CD14-positive monocyte (primary cell): ENCODE measurements around the gene EEF1B2. TPM values are rescaled to one million over a fixed set of nuclear protein-coding genes. Genes with fewer than 3 reads are reported as not detected.
A peak's percentile ranks its signal among the peaks of the same experiment; 100 is the strongest.

Experiments
- DNase-seq, 3 donors: peaks; one replicate each; pipeline ENCODE4 v3.0.0-alpha.2; 2011 to 2022
- H2AFZ ChIP-seq: 2 replicates; pipeline ENCODE4 v1.6.0; 2012; ENCODE audit warnings: mild to moderate bottlenecking, low read depth, low read length, inconsistent platforms; ENCODE audit not compliant: insufficient read depth, poor library complexity, severe bottlenecking
- H3K27ac ChIP-seq, 2 donors: 1 replicate in 1 of 2; 2 replicates in 1 of 2; pipeline ENCODE4 v1.5.1; 2012 to 2013; ENCODE audit warnings: low read length in 2 of 2, control low read depth in 1 of 2, inconsistent platforms in 1 of 2, low read depth in 1 of 2, mild to moderate bottlenecking in 1 of 2
- H3K27me3 ChIP-seq, 2 donors: one replicate each; pipeline versions ENCODE4 v1.6.0 to v1.6.1; 2011 to 2013; ENCODE audit warnings: low read length in 2 of 2; ENCODE audit not compliant: control insufficient read depth in 2 of 2, insufficient read depth in 2 of 2
- H3K36me3 ChIP-seq, 2 donors: replicated peaks in 1 of 2; 1 replicate in 1 of 2; 2 replicates in 1 of 2; pipeline versions ENCODE4 v1.5.1 to v1.6.1; 2012 to 2013; ENCODE audit warnings: low read length in 2 of 2, control low read depth in 1 of 2, inconsistent platforms in 1 of 2, mild to moderate bottlenecking in 1 of 2; ENCODE audit not compliant: insufficient read depth in 2 of 2, control insufficient read depth in 1 of 2
- H3K4me1 ChIP-seq, 2 donors: 1 replicate in 1 of 2; 2 replicates in 1 of 2; pipeline versions ENCODE4 v1.5.1 to v1.6.1; 2012 to 2013; ENCODE audit warnings: low read length in 2 of 2, control low read depth in 1 of 2, inconsistent platforms in 1 of 2, mild to moderate bottlenecking in 1 of 2, moderate library complexity in 1 of 2; ENCODE audit not compliant: insufficient read depth in 2 of 2, control insufficient read depth in 1 of 2
- H3K4me2 ChIP-seq: replicated peaks from 2 replicates; pipeline ENCODE3; 2012; ENCODE audit warnings: low read length, moderate library complexity, mild to moderate bottlenecking; ENCODE audit not compliant: poor library complexity, severe bottlenecking; ENCODE audit errors: extremely low read depth
- H3K4me3 ChIP-seq, 3 experiments: fragments of 200-600 bp in 1 of 3; sonication (generic) in 1 of 3; replicated peaks in 1 of 3; 1 replicate in 2 of 3; 2 replicates in 1 of 3; pipeline ENCODE4 v1.5.1; 2011 to 2013; ENCODE audit warnings: low read length in 3 of 3, mild to moderate bottlenecking in 3 of 3, control low read depth in 2 of 3, low read depth in 2 of 3, inconsistent platforms in 1 of 3, moderate library complexity in 1 of 3
- H3K79me2 ChIP-seq: 2 replicates; pipeline ENCODE4 v1.6.0; 2012; ENCODE audit warnings: mild to moderate bottlenecking, control low read depth, inconsistent platforms, low read length, moderate library complexity; ENCODE audit not compliant: insufficient read depth
- H3K9ac ChIP-seq: 2 replicates; pipeline ENCODE4 v1.6.0; 2017; ENCODE audit warnings: low read length, mild to moderate bottlenecking; ENCODE audit not compliant: insufficient read depth, poor library complexity, severe bottlenecking
- H3K9me3 ChIP-seq, 2 donors: replicated peaks in 1 of 2; 1 replicate in 1 of 2; 2 replicates in 1 of 2; pipeline versions ENCODE4 v1.5.1 to v1.6.1; 2012 to 2013; ENCODE audit warnings: low read length in 2 of 2, control low read depth in 1 of 2; ENCODE audit not compliant: control insufficient read depth in 1 of 2, insufficient read depth in 1 of 2
- H4K20me1 ChIP-seq: 2 replicates; pipeline ENCODE4 v1.6.0; 2012; ENCODE audit warnings: mild to moderate bottlenecking, low read length, control low read depth, moderate library complexity; ENCODE audit not compliant: insufficient read depth
- H3K27ac Mint-ChIP-seq, 7 donors: one replicate each; pipeline ENCODE4 v1.8.0; 2020; ENCODE audit warnings: mild to moderate bottlenecking in 7 of 7, mixed read lengths in 7 of 7, moderate library complexity in 6 of 7, inconsistent platforms in 2 of 7
- H3K27me3 Mint-ChIP-seq, 3 donors: one replicate each; pipeline ENCODE4 v1.8.0; 2021 to 2022; ENCODE audit warnings: low read depth in 3 of 3, mild to moderate bottlenecking in 3 of 3, mixed read lengths in 3 of 3, moderate library complexity in 3 of 3, inconsistent platforms in 1 of 3
- H3K36me3 Mint-ChIP-seq, 2 donors: one replicate each; pipeline ENCODE4 v1.8.0; 2020; ENCODE audit warnings: mixed read lengths in 2 of 2, inconsistent platforms in 1 of 2, mild to moderate bottlenecking in 1 of 2
- H3K4me1 Mint-ChIP-seq: one replicate; pipeline ENCODE4 v1.8.0; 2020; ENCODE audit warnings: mild to moderate bottlenecking, mixed read lengths
- H3K4me3 Mint-ChIP-seq, 2 donors: one replicate each; pipeline ENCODE4 v1.8.0; 2020; ENCODE audit warnings: mild to moderate bottlenecking in 2 of 2, mixed read lengths in 2 of 2, moderate library complexity in 1 of 2
- H3K9me3 Mint-ChIP-seq, 7 donors: one replicate each; pipeline ENCODE4 v1.8.0; 2020 to 2022; ENCODE audit warnings: mixed read lengths in 7 of 7, mild to moderate bottlenecking in 6 of 7, moderate library complexity in 6 of 7, inconsistent platforms in 2 of 7
- WGBS: methylation state at CpG from one replicate; pipeline ENCODE4 v1.1.5; 2013; ENCODE audit warnings: missing lambda C conversion rate; ENCODE audit not compliant: insufficient coverage; 5-methylcytosine and 5-hydroxymethylcytosine counted together
- intact Hi-C, 2 donors: fragments of 100-400 bp; cut with micrococcal nuclease; formaldehyde crosslinking; loops; one replicate each; pipeline versions ENCODE4 v1.15.0 to v1.15.1; 2023
- polyA plus RNA-seq, 3 donors: library from polyadenylated mRNA; depleted of rRNA in 1 of 3; unstranded in 2 of 3; stranded (reverse) in 1 of 3; fragments of 300-500 nt in 2 of 3; fragments of >200 nt in 1 of 3; fragmentation: Illumina TruSeq in 2 of 3; gene quantifications; 1 replicate in 2 of 3; 2 replicates in 1 of 3; pipeline ENCODE4 v1.2.3, GENCODE V29; 2012 to 2021
- TF ChIP-seq, protein P1 (sequence below): fragments of 200-600 bp; IDR thresholded peaks from one replicate; pipeline ENCODE4 v1.8.0; 2022; ENCODE audit warnings: antibody characterized with exemption, mild to moderate bottlenecking

EEF1B2 gene
- polyA plus RNA-seq, 3 donors = 330 to 406 (median 355) TPM

DNA sequence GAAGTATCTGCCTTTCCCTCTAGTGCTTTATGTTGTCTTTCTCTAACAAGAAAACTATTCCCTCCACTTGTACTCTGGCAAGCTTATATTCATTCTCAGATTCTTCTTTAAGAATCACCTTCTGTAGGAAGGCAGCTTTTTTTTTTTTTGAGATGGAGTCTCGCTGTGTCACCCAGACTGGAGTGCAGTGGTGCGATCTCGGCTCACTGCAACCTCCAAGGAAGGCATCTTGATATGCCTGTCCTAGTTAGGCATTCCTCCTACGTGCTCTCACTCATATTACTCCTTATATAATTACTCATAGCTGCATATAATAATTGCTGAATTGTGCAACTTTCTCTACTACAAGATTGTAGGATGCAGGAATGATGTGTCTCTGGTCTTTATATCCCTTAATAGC, 16.2 kb upstream of the EEF1B2 start:
- peaks cover 94 to 96% of the 10 kb centered on the region in 2 donors for H3K36me3 ChIP-seq
- H3K79me2 ChIP-seq = no peaks in the 10 kb centered on the region
- DNase-seq = no peak
- no peak overlapping the region for H3K4me3 Mint-ChIP-seq
- TF ChIP-seq, protein P1, sequence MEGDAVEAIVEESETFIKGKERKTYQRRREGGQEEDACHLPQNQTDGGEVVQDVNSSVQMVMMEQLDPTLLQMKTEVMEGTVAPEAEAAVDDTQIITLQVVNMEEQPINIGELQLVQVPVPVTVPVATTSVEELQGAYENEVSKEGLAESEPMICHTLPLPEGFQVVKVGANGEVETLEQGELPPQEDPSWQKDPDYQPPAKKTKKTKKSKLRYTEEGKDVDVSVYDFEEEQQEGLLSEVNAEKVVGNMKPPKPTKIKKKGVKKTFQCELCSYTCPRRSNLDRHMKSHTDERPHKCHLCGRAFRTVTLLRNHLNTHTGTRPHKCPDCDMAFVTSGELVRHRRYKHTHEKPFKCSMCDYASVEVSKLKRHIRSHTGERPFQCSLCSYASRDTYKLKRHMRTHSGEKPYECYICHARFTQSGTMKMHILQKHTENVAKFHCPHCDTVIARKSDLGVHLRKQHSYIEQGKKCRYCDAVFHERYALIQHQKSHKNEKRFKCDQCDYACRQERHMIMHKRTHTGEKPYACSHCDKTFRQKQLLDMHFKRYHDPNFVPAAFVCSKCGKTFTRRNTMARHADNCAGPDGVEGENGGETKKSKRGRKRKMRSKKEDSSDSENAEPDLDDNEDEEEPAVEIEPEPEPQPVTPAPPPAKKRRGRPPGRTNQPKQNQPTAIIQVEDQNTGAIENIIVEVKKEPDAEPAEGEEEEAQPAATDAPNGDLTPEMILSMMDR = no peak
- no peak overlapping the region for H2AFZ ChIP-seq
- H3K9me3 ChIP-seq = no peaks in the 10 kb centered on the region
- H3K27ac ChIP-seq = no peak overlapping the region
- intact Hi-C loops = no loop called here
- H3K36me3 Mint-ChIP-seq = peaks cover 82 to 93% of the 10 kb centered on the region in 2 donors
- H4K20me1 ChIP-seq = no peaks in the 10 kb centered on the region
- H3K4me3 ChIP-seq = no peak overlapping the region
- 93% methylated on average over 3 of the region's 4 CpGs for WGBS
- no peaks in the 10 kb centered on the region for H3K27me3 Mint-ChIP-seq
- H3K27ac Mint-ChIP-seq = peak overlapping the region in 1 of 7 donors; percentile 11
- no peaks in the 10 kb centered on the region for H3K4me1 Mint-ChIP-seq
- H3K27me3 ChIP-seq = no peaks in the 10 kb centered on the region
- H3K9ac ChIP-seq = no peak overlapping the region
- no peak overlapping the region for H3K4me2 ChIP-seq
- H3K9me3 Mint-ChIP-seq = peaks cover 0 to 2% (median 0%) of the 10 kb centered on the region in 7 donors
- no peaks in the 10 kb centered on the region for H3K4me1 ChIP-seq

DNA sequence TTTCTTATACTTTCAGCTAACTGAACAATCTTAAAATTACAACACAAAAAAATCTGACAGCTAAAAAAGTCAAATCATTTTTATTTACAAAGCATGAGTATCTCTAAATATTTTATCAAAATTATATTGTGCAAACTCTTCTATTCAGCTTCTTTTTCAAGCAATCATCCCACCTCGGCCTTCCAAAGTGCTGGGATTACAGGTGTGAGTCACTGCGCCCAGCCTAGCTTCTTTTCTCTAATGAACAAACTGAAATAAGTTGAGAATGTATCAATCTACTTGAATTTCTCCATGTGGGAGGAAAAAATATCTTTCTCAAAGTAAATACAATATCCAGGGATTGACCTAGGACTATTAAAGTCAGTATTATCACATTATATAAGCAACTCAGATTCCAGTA, 15.3 kb upstream of the EEF1B2 start:
- intact Hi-C loops = no loop called here
- DNase-seq = no peak
- Histone ChIP-seq H3K9me3 (no peaks in the 10 kb centered on the region), H3K27ac (no peak overlapping the region), H3K36me3 (peaks cover 95 to 97% of the 10 kb centered on the region in 2 donors), H2AFZ (no peak overlapping the region), H3K4me1 (no peaks in the 10 kb centered on the region), H3K27me3 (no peaks in the 10 kb centered on the region), H4K20me1 (no peaks in the 10 kb centered on the region), H3K79me2 (no peaks in the 10 kb centered on the region), H3K4me2 (no peak overlapping the region), H3K9ac (no peak overlapping the region), H3K4me3 (no peak overlapping the region)
- H3K27me3 Mint-ChIP-seq = no peaks in the 10 kb centered on the region
- H3K4me1 Mint-ChIP-seq = no peaks in the 10 kb centered on the region
- H3K27ac Mint-ChIP-seq = no peak overlapping the region
- TF ChIP-seq, protein P1 = no peak
- WGBS = no CpG with 5 or more reads among the region's 2 CpGs
- no peak overlapping the region for H3K4me3 Mint-ChIP-seq
- H3K9me3 Mint-ChIP-seq = peaks cover 0 to 2% (median 0%) of the 10 kb centered on the region in 7 donors
- H3K36me3 Mint-ChIP-seq = peaks cover 81 to 93% of the 10 kb centered on the region in 2 donors
